GM12865 (cell line): ENCODE results near the gene RAB7B.

Source experiments
- DNase-seq: peaks from one replicate; pipeline ENCODE4 v3.0.0; 2010; ENCODE audit warnings: low read depth
- H3K4me3 ChIP-seq: 2 replicates; pipeline ENCODE4 v1.5.1; 2011; ENCODE audit warnings: mild to moderate bottlenecking, low read depth, low read length, control low read depth
- CTCF ChIP-seq: IDR thresholded peaks from 2 replicates; pipeline ENCODE4 v1.5.1; 2011; ENCODE audit warnings: low read length, control low read depth, low read depth, inconsistent platforms; ENCODE audit not compliant: insufficient read depth; ENCODE audit errors: missing control alignments

Gene RAB7B

GRCh38 chr1:206013026-206013795 lies 10.0 kb upstream of the RAB7B start:
- H3K4me3 ChIP-seq = no peak overlapping the region
- TF ChIP-seq CTCF = no peak
- no peak for DNase-seq

GRCh38 chr1:206012086-206012859 lies 9.1 kb upstream of the RAB7B start:
- peak; percentile 80 for DNase-seq
- no peak for TF ChIP-seq CTCF
- H3K4me3 ChIP-seq = no peak overlapping the region

DNA sequence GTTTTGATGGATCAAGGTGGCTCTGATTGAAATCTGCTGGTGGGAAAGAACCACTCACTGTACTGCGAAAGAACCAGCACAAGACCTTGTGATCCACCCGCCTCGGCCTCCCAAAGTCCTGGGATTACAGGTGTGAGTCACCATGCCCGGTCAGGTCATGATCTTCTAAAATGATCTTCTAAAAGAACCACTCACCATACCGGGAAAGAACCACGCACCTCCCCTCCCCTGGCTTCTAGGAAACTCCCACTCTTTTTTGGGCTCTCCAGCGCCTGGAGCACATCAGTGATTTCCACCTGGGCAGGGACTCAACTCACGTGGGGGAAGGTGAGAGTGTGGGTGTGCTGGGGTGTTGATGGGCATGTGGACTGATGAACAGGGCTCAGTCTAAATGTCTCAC lies 7.9 kb upstream of the RAB7B start:
- DNase-seq = no peak
- TF ChIP-seq CTCF = no peak
- H3K4me3 ChIP-seq = no peak overlapping the region

- no peak for DNase-seq
- TF ChIP-seq CTCF = no peak
- no peak overlapping the region for H3K4me3 ChIP-seq
These were observed 6.9 kb upstream of the RAB7B start for GRCh38 chr1:206010060-206010459.

- no peak overlapping the region for H3K4me3 ChIP-seq
- TF ChIP-seq CTCF = no peak
- DNase-seq = no peak
These were observed 3.8 kb upstream of the RAB7B start for GRCh38 chr1:206006946-206007345.

DNA sequence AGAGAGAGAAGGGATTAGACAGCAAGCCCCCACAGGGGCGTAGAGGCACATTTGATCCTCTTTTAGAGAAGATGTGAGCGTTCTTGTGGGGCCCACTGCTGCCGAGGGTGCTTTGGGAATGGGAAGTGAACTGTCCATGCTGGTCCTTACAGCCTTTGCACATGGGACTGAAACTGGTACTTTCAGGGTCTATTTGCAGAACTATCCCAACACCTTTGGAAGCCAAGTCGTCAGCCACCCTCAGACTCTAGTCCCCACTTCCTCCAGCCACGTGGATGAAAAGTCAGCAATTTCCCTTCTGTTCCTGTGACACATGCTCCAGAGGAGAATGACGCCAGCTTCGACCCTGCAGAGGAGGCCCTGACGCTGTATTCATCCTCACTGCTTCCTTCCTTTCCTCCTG lies 2.6 kb upstream of the RAB7B start:
- TF ChIP-seq CTCF = no peak
- DNase-seq = no peak
- no peak overlapping the region for H3K4me3 ChIP-seq
